ENCODE measurements around the gene IL6.
"Not testable (repeated sequence)": the region's sequence is repeated elsewhere in the genome, so short reads cannot be mapped to it uniquely, and the experiment has no call there.

Gene IL6

GRCh38 chr7:22700559-22701002 lies 26.4 kb upstream of the IL6 start:
- TF ChIP-seq CTCF (IDR thresholded peaks at IDR 0.05; ENCODE audit: low read depth, low read length, missing control alignments) = no peak
- Histone ChIP-seq H3K36me3 (replicated peaks) (no peaks in the 10 kb centered on the region), H3K27me3 (replicated peaks) (no peaks in the 10 kb centered on the region), H3K27ac (no peak overlapping the region), H3K4me3 (ENCODE audit: low read depth, low read length) (no peak overlapping the region)
- peak; percentile 75 for DNase-seq
- in situ Hi-C loops (cut with HindIII; ENCODE audit: low pct_ligation_motif_present, low sequenced_read_pairs) = no loop called here

GRCh38 chr7:22702516-22702915 lies 24.5 kb upstream of the IL6 start:
- in situ Hi-C loops (cut with HindIII; ENCODE audit: low pct_ligation_motif_present, low sequenced_read_pairs) = no loop called here
- H3K4me3 ChIP-seq (ENCODE audit: low read depth, low read length) = no peak overlapping the region
- no peak for TF ChIP-seq CTCF (IDR thresholded peaks at IDR 0.05; ENCODE audit: low read depth, low read length, missing control alignments)
- H3K27ac ChIP-seq = no peak overlapping the region
- H3K27me3 ChIP-seq (replicated peaks) = no peaks in the 10 kb centered on the region
- DNase-seq = no peak
- no peaks in the 10 kb centered on the region for H3K36me3 ChIP-seq (replicated peaks)

GRCh38 chr7:22703107-22703855 lies 23.7 kb upstream of the IL6 start:
- H3K27ac ChIP-seq; in situ Hi-C loops (cut with HindIII; ENCODE audit: low pct_ligation_motif_present, low sequenced_read_pairs); H3K36me3 ChIP-seq (replicated peaks); DNase-seq; H3K27me3 ChIP-seq (replicated peaks); H3K4me3 ChIP-seq (ENCODE audit: low read depth, low read length): not testable (repeated sequence)

- H3K4me3 ChIP-seq (ENCODE audit: low read depth, low read length); H3K27me3 ChIP-seq (replicated peaks); H3K36me3 ChIP-seq (replicated peaks); DNase-seq; in situ Hi-C loops (cut with HindIII; ENCODE audit: low pct_ligation_motif_present, low sequenced_read_pairs); H3K27ac ChIP-seq: not testable (repeated sequence)
These were observed 22.9 kb upstream of the IL6 start for GRCh38 chr7:22703978-22704610.

- H3K27me3 ChIP-seq (replicated peaks); H3K4me3 ChIP-seq (ENCODE audit: low read depth, low read length); H3K36me3 ChIP-seq (replicated peaks); in situ Hi-C loops (cut with HindIII; ENCODE audit: low pct_ligation_motif_present, low sequenced_read_pairs); H3K27ac ChIP-seq; DNase-seq: not testable (repeated sequence)
These were observed 22.3 kb upstream of the IL6 start for GRCh38 chr7:22704722-22705121.

- DNase-seq; H3K27ac ChIP-seq; H3K27me3 ChIP-seq (replicated peaks); H3K4me3 ChIP-seq (ENCODE audit: low read depth, low read length); in situ Hi-C loops (cut with HindIII; ENCODE audit: low pct_ligation_motif_present, low sequenced_read_pairs); H3K36me3 ChIP-seq (replicated peaks): not testable (repeated sequence)
These were observed 21.1 kb upstream of the IL6 start for GRCh38 chr7:22705874-22706273.

GRCh38 chr7:22707026-22707691 lies 19.8 kb upstream of the IL6 start:
- DNase-seq; H3K27ac ChIP-seq; H3K27me3 ChIP-seq (replicated peaks); H3K36me3 ChIP-seq (replicated peaks); in situ Hi-C loops (cut with HindIII; ENCODE audit: low pct_ligation_motif_present, low sequenced_read_pairs); H3K4me3 ChIP-seq (ENCODE audit: low read depth, low read length): not testable (repeated sequence)

- H3K36me3 ChIP-seq (replicated peaks); in situ Hi-C loops (cut with HindIII; ENCODE audit: low pct_ligation_motif_present, low sequenced_read_pairs); H3K4me3 ChIP-seq (ENCODE audit: low read depth, low read length); DNase-seq; H3K27me3 ChIP-seq (replicated peaks); H3K27ac ChIP-seq: not testable (repeated sequence)
These were observed 18.8 kb upstream of the IL6 start for GRCh38 chr7:22708214-22708613.

GRCh38 chr7:22708677-22709061 lies 18.3 kb upstream of the IL6 start:
- H3K36me3 ChIP-seq (replicated peaks); H3K27me3 ChIP-seq (replicated peaks); in situ Hi-C loops (cut with HindIII; ENCODE audit: low pct_ligation_motif_present, low sequenced_read_pairs); H3K4me3 ChIP-seq (ENCODE audit: low read depth, low read length); H3K27ac ChIP-seq; DNase-seq: not testable (repeated sequence)

GRCh38 chr7:22709062-22709829 lies 17.8 kb upstream of the IL6 start:
- H3K27ac ChIP-seq = not testable (repeated sequence)

More at GRCh38 chr7:22709062-22709829, 17.8 kb upstream of the IL6 start:
- H3K27me3 ChIP-seq (replicated peaks); H3K4me3 ChIP-seq (ENCODE audit: low read depth, low read length); in situ Hi-C loops (cut with HindIII; ENCODE audit: low pct_ligation_motif_present, low sequenced_read_pairs); H3K36me3 ChIP-seq (replicated peaks); DNase-seq: not testable (repeated sequence)

All from brain microvascular endothelial cell (primary cell).